Measurements from ENCODE around the gene PEX5. TPM values are rescaled to one million over a fixed set of nuclear protein-coding genes. Genes with fewer than 3 reads are reported as not detected.

Gene PEX5
- total RNA-seq, 4 donors from 2014 or later, result 66.8 to 96.9 (median 71.1) TPM

GRCh38 chr12:7206691-7207090 is 17.2 kb downstream of the PEX5 start:
- Histone ChIP-seq H3K27ac (no peak overlapping the region), H3K9me3 (no peaks in the 10 kb centered on the region), H3K27me3 (no peaks in the 10 kb centered on the region), H3K4me3 (no peak overlapping the region), H3K4me1 (no peaks in the 10 kb centered on the region), H3K36me3 (peaks cover 3 to 100% of the 10 kb centered on the region in 2 donors)
- in situ Hi-C loops (cut with MboI; ENCODE audit: low sequenced_read_pairs in 4 of 4), result no loop called here
- ATAC-seq (no peak), DNase-seq (no peak)
- no peak for TF ChIP-seq POLR2A (IDR thresholded peaks at IDR 0.05)
- TF ChIP-seq, protein P1, sequence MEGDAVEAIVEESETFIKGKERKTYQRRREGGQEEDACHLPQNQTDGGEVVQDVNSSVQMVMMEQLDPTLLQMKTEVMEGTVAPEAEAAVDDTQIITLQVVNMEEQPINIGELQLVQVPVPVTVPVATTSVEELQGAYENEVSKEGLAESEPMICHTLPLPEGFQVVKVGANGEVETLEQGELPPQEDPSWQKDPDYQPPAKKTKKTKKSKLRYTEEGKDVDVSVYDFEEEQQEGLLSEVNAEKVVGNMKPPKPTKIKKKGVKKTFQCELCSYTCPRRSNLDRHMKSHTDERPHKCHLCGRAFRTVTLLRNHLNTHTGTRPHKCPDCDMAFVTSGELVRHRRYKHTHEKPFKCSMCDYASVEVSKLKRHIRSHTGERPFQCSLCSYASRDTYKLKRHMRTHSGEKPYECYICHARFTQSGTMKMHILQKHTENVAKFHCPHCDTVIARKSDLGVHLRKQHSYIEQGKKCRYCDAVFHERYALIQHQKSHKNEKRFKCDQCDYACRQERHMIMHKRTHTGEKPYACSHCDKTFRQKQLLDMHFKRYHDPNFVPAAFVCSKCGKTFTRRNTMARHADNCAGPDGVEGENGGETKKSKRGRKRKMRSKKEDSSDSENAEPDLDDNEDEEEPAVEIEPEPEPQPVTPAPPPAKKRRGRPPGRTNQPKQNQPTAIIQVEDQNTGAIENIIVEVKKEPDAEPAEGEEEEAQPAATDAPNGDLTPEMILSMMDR (IDR thresholded peaks at IDR 0.05 in 4 of 5, conservative IDR thresholded peaks at IDR 0.05 in 1 of 5), result no peak
- intact Hi-C loops (cut with DNase I; ENCODE audit: low total_unique reads), result no loop called here

- peak; percentile 25 to 62 for DNase-seq
Observed at GRCh38 chr12:7207866-7208625, 18.6 kb downstream of the PEX5 start.

DNA sequence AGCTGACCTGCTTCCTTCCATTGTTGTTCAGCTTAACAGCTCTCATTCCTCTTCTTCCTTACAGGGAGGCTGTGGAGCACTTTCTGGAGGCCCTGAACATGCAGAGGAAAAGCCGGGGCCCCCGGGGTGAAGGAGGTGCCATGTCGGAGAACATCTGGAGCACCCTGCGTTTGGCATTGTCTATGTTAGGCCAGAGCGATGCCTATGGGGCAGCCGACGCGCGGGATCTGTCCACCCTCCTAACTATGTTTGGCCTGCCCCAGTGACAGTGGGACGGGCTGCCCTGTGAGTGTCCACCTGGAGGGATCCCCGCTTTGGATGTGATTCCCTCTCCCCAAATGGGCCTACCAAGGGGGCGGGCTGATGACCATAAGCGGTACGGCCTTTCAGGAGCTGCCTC is 20.5 kb downstream of the PEX5 start:
- intact Hi-C loops (cut with DNase I; ENCODE audit: low total_unique reads), result no loop called here
- H3K9me3 ChIP-seq, result no peaks in the 10 kb centered on the region
- H3K36me3 ChIP-seq, result peaks cover 3 to 79% of the 10 kb centered on the region in 2 donors
- no peak for DNase-seq
- no peak overlapping the region for H3K4me3 ChIP-seq
- H3K4me1 ChIP-seq, result no peaks in the 10 kb centered on the region
- no peak for ATAC-seq
- in situ Hi-C loops (cut with MboI; ENCODE audit: low sequenced_read_pairs in 4 of 4), result no loop called here
- no peaks in the 10 kb centered on the region for H3K27me3 ChIP-seq
- H3K27ac ChIP-seq, result no peak overlapping the region
- TF ChIP-seq, protein P1 (IDR thresholded peaks at IDR 0.05 in 4 of 5, conservative IDR thresholded peaks at IDR 0.05 in 1 of 5), result no peak
- no peak for TF ChIP-seq POLR2A (IDR thresholded peaks at IDR 0.05)

More at GRCh38 chr12:7207866-7208625, 18.6 kb downstream of the PEX5 start:
- intact Hi-C loops (cut with DNase I; ENCODE audit: low total_unique reads), result no loop called here
- TF ChIP-seq, protein P1 (IDR thresholded peaks at IDR 0.05 in 4 of 5, conservative IDR thresholded peaks at IDR 0.05 in 1 of 5), result no peak
- no peak for TF ChIP-seq POLR2A (IDR thresholded peaks at IDR 0.05)
- H3K4me3 ChIP-seq, result no peak overlapping the region
- H3K36me3 ChIP-seq, result peaks cover 3 to 98% of the 10 kb centered on the region in 2 donors
- H3K9me3 ChIP-seq, result no peaks in the 10 kb centered on the region
- in situ Hi-C loops (cut with MboI; ENCODE audit: low sequenced_read_pairs in 4 of 4), result no loop called here
- ATAC-seq, result peak; percentile 77 to 86
- no peaks in the 10 kb centered on the region for H3K4me1 ChIP-seq
- H3K27ac ChIP-seq, result peak overlapping the region in 3 of 4 donors; percentile 51 to 75 (median 69)
- H3K27me3 ChIP-seq, result no peaks in the 10 kb centered on the region

DNA sequence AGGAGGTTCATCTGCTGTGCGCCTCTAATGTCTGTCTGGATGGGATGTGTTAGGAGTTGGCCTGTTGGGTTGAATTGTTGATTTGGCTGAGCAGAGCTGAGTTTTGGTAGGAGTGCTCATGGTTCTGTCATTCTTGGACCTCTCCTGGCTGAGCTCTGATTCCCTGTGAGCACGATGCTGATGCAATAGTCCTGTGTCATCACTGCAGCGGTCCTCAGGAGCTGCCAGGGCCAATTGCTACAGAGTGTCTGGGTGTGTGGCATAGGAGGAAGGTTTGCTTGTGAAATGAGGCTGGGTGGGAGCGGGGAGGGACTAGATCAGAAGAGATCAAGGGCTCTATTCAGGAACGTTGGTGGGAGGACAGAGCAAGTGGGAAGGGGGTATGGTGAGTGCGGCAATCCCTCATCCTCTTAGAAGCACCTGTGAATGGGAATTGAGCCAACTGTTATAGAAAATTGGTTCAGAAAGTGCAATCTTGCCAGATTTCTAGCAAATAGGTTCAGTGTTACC is 21.2 kb downstream of the PEX5 start:
- no peak overlapping the region for H3K27ac ChIP-seq
- no peak overlapping the region for H3K4me3 ChIP-seq
- DNase-seq (no peak), ATAC-seq (no peak)
- peaks cover 3 to 71% of the 10 kb centered on the region in 2 donors for H3K36me3 ChIP-seq
- H3K27me3 ChIP-seq, result no peaks in the 10 kb centered on the region
- intact Hi-C loops (cut with DNase I; ENCODE audit: low total_unique reads), result no loop called here
- H3K9me3 ChIP-seq, result no peaks in the 10 kb centered on the region
- in situ Hi-C loops (cut with MboI; ENCODE audit: low sequenced_read_pairs in 4 of 4), result no loop called here
- H3K4me1 ChIP-seq, result no peaks in the 10 kb centered on the region
- TF ChIP-seq, protein P1 (IDR thresholded peaks at IDR 0.05 in 4 of 5, conservative IDR thresholded peaks at IDR 0.05 in 1 of 5), result no peak
- no peak for TF ChIP-seq POLR2A (IDR thresholded peaks at IDR 0.05)
